SK-N-SH (cell line): ENCODE data around the gene NDP.

Experiments used
- EP300 ChIP-seq, 2 experiments: IDR thresholded peaks; 2 replicates each; pipeline versions ENCODE4 v1.4.0 to v1.6.1; 2012; ENCODE audit warnings: borderline replicate concordance in 1 of 2, low read depth in 1 of 2, low read length in 1 of 2
- EZH2phosphoT487 ChIP-seq: fragments of 200-600 bp; sonication (generic); IDR thresholded peaks from 2 replicates; pipeline ENCODE4 v1.6.1; 2017; ENCODE audit warnings: low read depth, mixed run types, mild to moderate bottlenecking, antibody characterized with exemption, moderate library complexity, borderline replicate concordance
- SIN3A ChIP-seq: IDR thresholded peaks from 2 replicates; pipeline ENCODE4 v1.6.1; 2012; ENCODE audit warnings: low read depth, mild to moderate bottlenecking, low read length, moderate library complexity, borderline replicate concordance
- TF ChIP-seq, protein P1 (sequence below): fragments of 200-600 bp; sonication (generic); IDR thresholded peaks from 2 replicates; pipeline ENCODE4 v1.6.1; 2017; ENCODE audit warnings: antibody characterized with exemption, mild to moderate bottlenecking, moderate library complexity

DNA sequence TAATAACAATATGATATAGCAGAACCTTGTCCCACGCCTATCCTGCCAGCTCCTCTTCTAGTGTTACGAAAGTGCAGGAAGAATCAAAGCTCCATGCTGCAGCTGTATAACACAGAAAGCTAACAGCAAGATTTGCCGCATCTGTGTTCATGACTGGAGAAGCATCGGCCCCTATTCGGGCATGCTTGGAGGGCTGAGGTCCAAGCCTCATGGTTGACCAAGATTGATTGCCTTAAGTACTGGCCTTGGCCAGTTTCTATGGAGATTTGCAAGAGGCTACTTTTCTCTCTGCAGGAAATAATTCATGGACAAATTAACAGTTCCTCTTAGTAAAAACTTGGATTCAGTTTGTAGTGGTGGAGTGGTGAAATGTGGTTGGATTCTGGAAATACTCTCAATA is 12.9 kb upstream of the NDP start:
- no peak for TF ChIP-seq EP300 (IDR thresholded peaks at IDR 0.05; ENCODE audit: borderline replicate concordance in 1 of 2, low read depth in 1 of 2, low read length in 1 of 2)
- TF ChIP-seq EZH2phosphoT487, result no peak
- no peak for TF ChIP-seq SIN3A
- TF ChIP-seq, protein P1, sequence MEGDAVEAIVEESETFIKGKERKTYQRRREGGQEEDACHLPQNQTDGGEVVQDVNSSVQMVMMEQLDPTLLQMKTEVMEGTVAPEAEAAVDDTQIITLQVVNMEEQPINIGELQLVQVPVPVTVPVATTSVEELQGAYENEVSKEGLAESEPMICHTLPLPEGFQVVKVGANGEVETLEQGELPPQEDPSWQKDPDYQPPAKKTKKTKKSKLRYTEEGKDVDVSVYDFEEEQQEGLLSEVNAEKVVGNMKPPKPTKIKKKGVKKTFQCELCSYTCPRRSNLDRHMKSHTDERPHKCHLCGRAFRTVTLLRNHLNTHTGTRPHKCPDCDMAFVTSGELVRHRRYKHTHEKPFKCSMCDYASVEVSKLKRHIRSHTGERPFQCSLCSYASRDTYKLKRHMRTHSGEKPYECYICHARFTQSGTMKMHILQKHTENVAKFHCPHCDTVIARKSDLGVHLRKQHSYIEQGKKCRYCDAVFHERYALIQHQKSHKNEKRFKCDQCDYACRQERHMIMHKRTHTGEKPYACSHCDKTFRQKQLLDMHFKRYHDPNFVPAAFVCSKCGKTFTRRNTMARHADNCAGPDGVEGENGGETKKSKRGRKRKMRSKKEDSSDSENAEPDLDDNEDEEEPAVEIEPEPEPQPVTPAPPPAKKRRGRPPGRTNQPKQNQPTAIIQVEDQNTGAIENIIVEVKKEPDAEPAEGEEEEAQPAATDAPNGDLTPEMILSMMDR, result no peak
